ENCODE data around the gene TOGARAM2.
"Not testable (repeated sequence)": the region's sequence is repeated elsewhere in the genome, so short reads cannot be mapped to it uniquely, and the experiment has no call there.

TOGARAM2 gene

DNA sequence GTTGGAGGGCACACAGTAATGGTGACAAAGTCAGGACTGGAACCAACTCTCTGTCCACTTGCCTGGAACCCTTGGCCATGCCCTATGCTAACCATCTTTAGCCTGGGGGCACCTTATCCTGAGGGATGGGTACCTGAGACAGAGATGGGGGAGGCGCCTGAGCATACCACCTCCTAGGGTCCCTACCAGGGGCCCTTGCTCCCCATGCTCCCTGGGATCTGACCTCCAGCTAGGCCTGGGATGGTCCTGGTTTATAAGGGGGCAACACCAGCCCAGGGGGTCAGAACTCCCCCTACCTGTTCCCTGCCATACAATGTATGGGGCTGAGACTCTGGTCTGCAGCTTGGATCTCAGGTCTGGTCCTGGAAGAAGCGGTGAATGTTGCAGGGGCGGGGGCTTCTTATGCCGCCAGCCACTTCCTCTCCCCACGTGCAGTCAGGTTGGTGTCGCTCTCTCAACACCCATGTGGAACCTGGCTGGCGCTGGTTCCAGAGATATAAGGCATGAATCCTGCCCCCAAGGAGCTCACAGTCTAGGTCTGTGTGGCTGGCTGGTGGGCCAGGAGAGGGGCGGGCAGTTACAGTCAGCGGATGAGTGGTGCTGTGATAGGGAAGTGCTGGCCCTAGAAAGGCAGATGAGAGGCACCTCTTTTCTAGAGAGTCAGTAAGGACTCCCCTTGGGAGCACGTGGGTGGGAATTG, 3.8 kb upstream of the TOGARAM2 start:
- DNase-seq, result no peak

DNA sequence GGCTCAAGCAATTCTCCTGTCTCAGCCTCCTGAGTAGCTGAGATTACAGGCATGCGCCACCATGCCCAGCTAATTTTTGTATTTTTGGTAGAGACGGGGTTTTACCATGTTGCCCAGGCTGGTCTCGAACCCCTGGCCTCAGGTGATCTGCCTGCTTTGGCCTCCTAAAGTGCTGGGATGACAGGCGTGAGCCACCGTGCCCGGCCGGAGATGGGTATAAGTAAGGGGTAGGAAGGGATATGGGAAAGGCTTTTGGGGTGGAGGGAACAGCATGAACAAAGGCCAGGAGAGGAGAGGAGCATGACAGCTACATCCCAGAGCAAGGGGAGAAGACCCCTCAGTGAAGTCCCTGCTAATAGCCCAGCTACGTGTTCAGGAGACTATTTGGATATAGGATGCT, 3.1 kb upstream of the TOGARAM2 start:
- DNase-seq, result not testable (repeated sequence)

DNA sequence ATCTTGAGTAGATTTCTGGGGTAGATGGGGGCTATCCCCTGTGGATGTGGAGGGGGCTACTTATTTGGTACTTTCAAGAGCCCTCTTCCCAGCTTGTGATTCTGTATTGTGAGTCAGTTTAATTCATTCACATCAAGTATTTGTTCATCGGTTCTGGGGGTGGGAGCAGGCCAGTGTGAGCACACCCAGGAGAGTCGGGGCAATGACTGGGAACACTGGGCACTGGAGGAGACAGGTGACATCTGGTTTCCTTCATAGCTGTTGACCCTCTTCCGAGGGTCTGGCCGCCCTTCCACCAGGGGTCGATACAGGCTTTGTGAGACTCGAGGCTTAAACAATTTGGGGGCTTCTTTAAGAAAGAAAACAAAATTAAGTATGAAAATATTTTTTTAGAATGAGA, 2.5 kb upstream of the TOGARAM2 start:
- DNase-seq, result no peak

DNA sequence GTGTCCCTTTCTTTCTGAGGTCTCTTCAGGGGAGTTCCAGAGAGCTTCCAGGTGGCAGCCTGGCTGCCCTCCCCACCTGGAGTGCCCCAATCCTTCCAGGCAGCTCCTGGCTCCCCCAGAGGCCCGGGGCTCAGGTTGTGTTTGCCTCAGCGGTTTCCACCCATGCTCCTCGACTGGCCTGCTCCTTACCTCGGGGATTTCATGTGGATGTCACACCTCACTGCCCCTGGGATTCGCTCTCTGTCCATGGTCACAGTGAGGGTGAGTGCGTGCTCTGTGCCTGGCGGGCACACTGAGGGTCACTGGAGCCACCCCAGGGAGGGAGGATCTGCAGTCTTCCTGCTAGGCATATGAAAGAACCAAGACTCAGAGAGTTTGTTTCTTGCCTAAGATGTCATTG, 2.1 kb upstream of the TOGARAM2 start:
- no peak for DNase-seq

DNA sequence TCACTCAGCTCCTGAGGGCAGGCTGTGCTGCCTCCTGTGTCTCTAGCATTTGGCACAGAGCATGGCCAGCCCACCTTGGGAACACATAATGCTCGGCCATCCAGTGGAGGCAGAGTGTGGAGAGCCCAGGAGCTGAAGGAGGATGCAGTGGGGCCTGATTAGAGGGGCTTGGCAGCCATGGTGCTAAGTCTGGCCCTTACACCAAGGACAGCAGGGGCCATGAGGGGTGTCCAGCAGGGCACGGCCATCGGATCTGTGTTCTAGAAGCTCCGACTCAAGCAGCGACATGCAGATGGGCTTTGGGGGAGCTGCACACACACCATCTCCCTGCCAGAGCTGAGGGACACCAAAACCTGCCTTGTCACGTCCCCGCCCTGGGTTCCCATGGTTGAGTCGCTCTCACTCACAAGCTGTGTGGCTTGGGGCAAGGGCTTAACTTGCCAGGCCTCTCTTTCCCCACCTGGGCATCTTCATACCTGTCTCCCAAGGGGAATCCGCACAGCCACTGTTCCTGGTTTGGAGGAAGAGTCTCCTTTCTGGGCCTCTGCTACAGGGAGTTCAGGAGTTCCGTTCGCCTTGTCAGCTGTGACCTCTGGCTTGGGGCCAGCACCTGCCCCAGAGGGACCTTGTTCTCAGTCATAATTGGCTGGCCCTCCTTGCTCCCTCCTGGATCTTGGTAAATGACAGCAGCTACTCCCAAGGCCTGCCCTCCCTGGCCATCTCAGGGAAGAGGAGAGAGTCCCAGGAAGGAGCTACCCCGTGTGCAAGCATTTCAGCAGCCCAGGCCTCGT, 1.3 kb upstream of the TOGARAM2 start:
- DNase-seq, result no peak

DNA sequence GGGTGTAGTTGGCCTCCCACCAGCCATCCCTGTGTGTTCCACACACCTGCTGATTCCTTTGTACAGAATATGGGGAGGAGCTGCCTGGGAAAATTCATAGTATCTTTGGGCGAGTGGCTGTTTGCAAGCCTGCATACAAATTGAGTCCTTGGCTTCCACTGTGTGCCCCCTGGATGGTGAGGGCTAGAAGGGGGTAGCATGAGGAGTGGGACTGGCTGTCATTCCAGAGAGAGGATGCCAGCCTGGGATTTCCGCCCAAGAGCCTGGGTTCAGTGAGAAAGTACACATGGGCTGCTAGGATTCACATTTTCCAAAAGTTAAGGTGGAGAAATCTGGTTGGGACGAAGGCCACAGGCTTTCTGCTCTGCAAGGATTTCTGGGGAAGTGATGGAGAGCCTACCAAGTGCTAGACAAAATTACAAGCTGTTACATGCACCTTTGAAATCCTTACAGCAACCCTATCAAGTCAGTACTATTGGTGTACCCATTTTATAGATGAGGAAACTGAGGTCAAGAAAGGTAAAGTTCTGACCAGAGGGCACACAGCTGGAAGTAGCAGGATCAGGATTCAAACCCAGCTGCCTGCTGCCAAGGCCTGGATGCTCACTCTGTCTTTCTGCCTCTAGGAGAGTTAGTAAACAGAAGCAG, 606 bp upstream of the TOGARAM2 start:
- no peak for DNase-seq

DNA sequence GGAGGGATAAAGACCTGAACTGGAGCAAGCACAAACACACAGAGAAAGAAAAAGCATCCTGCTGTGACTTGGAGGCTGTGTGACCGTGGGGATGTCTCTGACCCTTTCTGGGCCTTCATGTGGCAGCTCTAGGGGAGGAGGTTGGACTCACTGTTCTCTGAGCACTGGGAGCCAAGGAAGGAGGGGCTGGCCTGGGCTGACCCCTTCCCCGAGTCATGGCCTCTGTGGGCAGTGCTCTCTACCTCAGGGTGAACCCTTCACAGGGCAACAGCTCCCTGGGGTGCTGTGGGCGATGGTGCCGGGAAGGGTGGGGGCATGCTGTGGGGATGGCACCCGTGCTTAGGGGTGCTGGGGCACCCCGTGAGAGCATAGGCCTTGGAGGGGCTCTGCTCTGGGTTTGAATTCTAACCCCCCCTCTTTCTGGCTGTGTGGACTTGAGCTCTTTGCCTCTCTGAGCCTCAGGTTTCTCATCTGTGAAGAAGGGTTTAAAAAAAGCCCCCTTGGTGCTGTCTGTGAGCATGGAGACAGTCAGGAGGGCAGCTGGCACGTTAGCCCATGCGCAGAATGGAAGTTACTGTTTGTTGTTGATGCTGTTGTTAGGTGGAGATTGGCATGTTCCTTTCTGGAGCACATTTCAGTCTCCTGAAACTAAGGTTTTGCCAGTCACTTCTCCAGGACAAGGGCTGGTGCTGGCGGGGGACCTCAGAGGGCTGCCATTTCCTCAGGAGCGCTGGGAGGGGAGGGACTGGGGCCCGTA, 700 bp downstream of the TOGARAM2 start:
- no peak for DNase-seq

DNA sequence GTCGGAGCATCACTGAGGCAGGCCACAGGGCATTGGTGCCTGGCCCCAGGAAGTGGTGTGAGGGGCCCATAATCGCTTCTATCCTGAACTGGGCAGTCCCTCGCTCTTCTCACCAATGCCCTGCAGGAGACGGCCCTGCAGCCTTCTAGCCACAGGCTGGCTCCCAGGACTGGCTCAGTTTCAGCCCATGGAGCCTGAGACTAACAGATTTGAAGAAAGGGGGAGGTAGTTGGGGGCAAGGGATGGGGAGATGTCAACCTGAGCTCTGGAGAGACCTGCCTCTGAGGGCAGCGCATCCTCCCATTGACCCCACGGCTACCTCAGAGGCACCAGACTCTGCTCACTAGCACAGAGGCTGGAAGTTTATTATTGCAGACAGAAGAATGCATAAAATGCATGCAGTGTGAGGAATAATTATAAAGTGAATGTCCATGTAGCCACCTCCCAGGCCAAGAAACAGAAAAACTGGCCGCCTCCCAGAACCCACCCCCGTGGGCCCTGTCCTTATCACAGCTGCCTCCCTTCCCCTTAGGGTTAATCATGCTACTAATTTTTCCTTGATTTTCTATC, 1.4 kb downstream of the TOGARAM2 start:
- DNase-seq, result no peak

DNA sequence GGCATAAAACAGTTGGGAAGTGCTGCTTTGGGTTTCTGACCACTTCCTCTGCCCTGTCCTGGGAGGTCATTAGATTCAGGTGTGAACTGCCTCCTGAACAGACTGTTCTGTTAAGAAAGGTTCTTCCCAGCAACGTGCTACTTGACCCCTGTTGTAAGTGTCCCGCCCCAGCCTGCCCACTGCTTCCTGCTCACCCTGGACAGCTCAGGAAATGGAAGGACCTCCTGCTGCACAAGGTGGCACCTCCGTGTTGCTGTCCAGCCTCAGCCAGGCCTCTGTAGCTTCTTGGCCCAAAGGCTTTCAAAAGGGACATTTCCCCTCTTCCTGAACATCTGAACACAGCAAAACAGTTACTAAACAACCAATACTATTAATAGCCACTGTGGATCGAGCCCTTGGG, 5.3 kb downstream of the TOGARAM2 start:
- no peak for DNase-seq

DNA sequence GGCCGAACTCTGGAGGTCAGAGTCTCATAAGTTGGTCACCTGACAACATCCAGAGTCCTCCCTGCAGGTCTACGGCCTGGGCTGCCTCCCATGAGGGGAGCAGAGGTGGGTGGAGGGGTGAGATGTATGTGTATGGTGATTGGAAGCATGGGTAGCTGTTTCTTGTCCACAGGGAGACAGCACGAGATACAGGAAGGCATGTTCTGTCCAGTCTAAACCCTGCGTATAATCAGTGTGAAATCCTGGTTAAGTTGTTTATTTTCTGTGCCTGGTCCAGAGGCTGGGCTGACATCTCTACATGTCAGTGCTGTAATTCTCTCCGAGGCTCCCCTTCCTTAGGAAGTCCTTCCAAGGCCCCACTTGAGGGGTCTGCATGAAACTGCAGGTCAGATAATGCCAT, 8.9 kb downstream of the TOGARAM2 start:
- no peak for DNase-seq

DNA sequence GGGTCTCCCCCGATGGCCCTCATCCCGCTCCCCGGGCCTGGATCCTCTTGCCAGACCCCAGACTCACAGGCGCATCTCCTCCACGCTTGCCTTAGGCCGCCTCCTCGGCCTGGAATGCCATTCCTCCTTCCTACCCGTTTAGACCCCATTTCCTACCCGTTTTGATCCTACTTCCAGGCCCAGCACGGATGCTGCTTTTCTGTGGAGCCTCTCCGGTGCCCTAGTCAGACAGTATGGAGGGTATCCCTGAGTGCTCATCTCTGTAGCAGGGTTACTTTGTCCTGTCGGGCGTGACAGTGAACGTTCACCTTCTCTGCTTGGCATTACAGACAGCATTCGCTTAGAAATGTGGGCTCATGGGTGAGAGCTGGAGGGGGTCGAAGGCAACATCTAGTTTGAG, 9.3 kb downstream of the TOGARAM2 start:
- DNase-seq, result no peak

DNA sequence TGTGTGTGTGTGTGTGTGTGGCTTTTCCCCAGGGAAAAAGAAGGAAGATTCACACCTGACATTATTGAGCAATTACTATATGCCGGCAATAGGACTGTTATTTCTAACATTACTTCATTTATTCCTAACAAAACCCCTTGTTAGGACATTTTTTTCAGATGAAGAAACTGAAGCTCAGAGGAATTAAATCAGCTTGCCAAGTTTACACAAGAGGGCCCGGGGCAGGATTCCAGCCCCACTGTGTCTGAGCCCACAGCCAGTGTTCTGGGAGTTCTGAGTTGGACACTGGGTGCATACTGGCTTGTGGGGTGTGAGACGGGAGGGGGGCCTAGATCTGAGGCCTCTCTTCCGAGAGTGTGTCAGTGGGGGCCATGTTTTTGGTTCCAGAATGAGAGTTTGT, 9.9 kb downstream of the TOGARAM2 start:
- no peak for DNase-seq

DNA sequence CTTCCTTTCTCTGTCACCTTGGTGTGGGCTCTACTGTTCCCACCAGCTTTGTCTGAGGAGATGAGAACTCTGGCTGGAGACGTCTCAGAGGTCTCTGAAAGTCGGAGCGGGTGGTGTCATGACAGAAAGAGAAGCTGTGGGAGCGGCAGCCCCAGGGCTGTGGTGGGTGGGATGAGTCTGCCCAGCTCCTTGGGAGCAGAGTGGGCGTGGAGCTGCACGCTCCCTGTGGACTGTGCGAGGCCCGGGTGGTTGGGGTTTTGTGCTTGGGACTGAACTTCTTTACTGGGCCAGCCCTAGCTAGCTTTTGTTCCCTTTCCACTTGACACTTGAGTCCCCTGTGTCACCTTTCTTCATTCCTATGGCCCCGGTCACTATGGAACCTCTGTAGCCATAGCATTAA, 10.4 kb downstream of the TOGARAM2 start:
- DNase-seq, result no peak

DNA sequence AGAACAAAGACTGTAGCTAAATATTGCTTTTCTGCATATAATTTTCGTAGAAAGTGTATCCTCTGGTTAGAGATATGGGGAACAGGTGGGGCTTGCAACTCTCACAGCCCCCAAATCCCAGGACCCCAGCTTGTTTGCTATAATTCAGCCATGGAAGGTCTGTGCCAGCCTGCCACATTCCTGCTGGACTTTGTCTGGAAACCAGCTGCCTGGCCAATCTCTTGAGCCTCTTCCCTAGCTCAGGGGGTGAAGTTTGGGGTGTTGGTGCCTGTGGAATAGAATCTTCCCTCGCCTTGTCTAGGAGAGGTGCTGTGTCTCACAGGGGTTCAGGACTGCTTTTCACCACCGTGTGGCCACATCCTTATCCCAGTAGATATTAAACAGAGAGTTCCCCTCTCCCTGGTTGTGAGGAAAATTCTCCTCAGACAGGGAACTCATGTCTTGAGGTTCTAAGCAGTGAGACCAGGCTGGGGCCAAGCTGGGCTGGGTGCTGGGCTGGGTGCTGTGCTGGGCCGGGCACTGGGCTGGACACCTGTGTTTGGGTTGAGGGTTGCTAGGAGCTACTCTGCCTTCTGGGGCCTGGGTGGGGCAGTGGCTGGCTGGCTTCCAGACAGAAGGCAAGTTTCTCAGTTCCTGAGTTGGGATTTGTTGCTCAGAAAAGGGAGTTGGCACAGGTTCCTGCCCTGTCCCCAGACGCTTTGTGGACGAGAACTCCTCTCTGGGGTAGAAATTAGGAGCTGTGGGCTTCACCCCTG, 12.3 kb downstream of the TOGARAM2 start:
- no peak for DNase-seq

DNA sequence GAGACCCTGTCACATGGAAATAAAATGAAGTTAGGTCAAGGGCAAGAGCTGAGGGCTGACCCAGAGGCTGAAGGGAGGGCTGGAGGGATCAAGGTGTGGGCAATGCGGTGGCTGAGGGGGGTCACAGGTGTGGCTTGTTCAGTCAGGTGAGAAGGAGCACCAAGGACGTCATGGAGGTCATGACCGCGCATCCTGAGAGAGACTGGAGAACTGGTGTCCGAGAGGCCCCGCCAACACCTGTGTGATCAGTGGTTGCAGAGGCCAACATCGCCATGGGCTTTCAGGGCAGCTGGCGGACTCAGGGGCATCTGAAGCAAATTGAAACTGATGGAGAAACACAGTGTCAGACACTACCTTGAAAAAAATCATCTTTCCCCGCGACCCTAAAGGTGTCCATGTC, 13.0 kb downstream of the TOGARAM2 start:
- DNase-seq, result no peak

DNA sequence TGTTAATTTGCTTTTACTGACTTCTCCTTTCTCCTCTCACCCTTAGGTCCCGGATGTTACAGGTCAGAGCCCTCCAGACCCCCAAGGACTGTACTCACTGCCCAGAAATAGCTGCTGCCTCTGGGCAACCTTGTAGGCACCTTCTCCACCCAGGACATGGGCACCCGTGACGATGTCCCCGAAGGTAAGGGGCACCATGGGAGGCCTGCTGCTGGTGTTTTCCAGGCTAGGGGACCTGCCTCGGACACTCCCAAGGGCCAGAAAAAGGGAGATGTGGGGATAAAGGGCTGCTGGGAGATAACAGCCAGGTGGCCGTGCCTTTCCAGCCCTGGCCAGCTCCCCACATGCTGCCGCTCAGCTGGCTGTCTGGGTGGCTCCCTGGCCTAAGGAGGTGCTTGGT, 13.6 kb downstream of the TOGARAM2 start:
- DNase-seq, result no peak

DNA sequence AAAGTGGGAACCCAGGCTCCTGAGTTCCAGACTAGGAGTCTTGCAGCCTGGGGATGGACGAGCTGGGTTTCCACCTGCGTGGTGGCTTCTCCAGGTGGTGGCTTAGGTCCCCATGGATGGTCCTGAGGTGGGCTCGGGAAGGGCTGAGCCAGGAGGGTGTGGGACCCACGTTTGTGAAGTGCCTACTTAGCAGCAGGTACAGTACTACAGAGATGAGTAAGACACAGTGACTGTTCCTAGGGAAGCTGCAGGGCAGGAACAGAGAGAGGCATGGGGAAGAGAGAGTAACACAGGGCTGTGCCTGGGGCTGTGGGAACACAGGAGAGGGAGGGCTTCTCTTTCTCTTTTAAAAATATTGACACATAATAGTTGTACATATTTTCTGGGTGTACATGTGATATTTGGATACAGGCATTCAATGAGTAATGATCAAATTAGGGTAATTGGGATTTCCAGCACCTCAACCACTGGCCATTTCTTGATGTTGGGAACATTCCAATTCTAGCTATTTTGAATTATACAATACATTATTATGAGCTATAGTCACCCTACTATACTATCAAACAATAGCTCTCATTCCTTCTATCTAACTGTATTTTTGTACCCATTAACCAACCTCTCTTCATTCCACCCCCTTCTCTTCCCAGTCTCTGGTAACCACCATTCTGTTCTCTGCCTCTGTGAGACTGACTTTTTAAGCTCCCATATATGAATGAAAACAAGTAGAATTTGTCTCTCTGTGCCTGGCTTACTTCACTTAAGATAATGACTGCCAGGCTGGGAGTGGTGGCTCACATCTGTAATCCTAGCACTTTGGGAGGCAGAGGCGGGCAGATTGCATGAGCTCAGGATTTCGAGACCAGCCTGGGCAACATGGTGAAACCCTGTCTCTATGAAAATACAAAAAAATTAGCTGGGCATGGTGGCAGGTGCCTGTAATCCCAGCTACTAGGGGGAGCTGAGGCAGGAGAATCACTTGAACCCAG, 15.0 kb downstream of the TOGARAM2 start:
- no peak for DNase-seq

DNA sequence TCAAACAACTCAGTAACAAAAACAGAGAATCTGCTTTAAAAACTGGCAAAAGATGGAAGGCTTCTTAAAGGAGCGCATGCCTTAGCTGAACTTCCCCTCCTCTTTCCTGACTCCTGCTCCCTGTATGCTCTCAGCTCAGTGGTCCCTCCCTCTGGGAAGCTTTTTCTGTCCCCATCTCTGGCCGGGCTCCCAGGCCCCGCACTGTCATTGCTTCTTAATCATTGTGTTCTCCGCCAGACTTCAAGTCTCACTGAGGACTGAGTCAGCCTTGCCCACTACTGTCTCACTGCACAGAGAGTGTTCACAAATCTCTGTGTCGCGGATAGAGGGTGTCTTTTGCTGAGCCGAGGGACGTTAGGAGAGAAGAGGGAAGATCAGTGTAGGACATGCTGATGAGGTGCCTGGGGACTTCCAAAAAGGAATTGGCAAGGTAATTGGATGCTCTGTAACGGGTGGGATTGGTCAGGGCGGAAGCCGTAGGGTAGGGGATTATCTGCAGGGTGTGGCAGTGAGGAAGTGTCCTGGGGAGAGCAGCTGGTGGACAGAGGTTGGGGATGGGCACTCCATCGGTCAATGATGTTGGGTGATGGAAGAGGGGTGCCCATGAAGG, 16.2 kb downstream of the TOGARAM2 start:
- no peak for DNase-seq

DNA sequence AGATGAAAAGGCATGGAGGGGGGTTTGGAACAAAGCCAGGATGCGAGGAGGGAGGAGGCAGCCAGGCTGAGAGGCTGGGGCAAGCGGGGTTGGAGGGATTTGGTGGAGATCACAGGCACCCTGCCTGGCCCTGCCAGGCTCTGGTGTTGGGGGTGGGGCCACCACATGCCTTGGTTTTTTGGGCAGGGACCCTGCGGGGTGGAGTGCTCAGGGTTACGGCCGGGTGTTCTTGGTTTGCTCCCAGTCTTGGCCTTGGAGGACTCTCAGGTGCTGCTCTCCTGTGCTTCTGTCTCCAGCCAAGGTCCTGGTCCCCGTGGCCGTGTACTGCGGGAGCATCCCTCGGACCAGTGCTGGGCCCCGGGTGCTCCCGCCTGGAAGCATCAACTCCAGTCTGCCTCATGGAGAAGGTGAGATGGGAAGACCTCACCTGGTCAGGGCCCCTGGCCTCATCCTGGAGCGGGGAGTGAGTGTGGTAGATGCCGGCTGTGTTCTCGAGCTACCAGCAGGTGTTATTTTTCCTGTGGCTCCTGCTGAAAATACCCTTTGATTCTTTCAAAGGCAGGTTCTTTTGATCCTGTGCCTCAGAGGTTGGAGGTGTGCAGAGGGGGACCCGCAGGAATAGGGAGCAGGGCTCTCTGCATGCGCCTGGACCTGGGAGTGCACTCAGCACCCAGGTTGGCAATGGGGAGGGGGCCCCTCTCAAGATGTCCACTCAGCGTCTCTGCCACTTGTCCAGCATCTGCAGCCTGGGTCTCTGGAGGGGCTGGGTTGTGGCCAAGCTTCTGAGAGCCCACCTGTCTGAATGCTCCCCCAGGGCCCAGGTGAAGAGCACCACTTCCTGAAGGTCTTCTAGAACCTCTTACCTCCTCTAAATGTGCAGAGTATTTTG, 17.0 kb downstream of the TOGARAM2 start:
- DNase-seq, result no peak

DNA sequence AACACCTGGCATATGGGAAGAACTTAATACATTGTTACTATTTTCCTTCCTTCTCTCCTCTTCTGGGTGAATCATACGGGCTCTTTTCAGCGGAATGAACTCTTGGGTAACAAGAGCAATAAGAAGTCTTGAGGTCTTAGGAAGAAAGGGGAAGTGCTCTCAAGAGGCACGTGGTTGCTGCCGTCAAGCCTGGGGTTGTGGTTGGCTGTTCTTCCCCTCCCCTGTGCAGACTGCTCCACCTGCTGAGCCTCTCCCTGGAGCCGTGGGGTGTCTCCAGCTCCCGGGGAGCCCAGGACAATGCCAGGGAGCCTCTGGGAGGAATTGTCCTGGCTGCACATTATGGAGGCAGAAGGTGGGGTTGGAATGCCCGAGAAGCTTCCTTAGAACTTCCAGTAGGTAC, 19.4 kb downstream of the TOGARAM2 start:
- no peak for DNase-seq

All from DMS 273 treated with DMSO at 0.1 percent for 48 hours (cell line).